Mononuclear cell (primary cell): ENCODE measurements around the gene SYK. TPM values are rescaled to one million over a fixed set of nuclear protein-coding genes. Genes with fewer than 3 reads are reported as not detected.

Source experiments
- H3K27me3 ChIP-seq: 2 replicates; pipeline ENCODE4 v1.6.0; 2011; ENCODE audit warnings: low read length, control low read depth; ENCODE audit not compliant: insufficient read depth
- H3K4me1 ChIP-seq: 2 replicates; pipeline ENCODE4 v1.5.1; 2011; ENCODE audit warnings: mild to moderate bottlenecking, low read length, control low read depth; ENCODE audit not compliant: insufficient read depth
- H3K4me3 ChIP-seq: 2 replicates; pipeline ENCODE4 v1.5.1; 2011; ENCODE audit warnings: mild to moderate bottlenecking, low read length, moderate library complexity
- H3K9me3 ChIP-seq: 2 replicates; pipeline ENCODE4 v1.5.1; 2011; ENCODE audit warnings: low read depth, mild to moderate bottlenecking, control low read depth, low read length
- total RNA-seq: library from RNA; depleted of rRNA; stranded (reverse); fragments of >200 nt; gene quantifications from one replicate; pipeline ENCODE4 v1.2.3, GENCODE V29; 2012

Gene SYK
- total RNA-seq, 1 donor, result 38.9 TPM

GRCh38 chr9:90826326-90827020, 24.9 kb downstream of the SYK start:
- H3K9me3 ChIP-seq, result no peaks in the 10 kb centered on the region
- no peak overlapping the region for H3K4me3 ChIP-seq
- peaks cover 47% of the 10 kb centered on the region for H3K4me1 ChIP-seq
- H3K27me3 ChIP-seq, result no peaks in the 10 kb centered on the region

- H3K4me1 ChIP-seq, result peaks cover 44% of the 10 kb centered on the region
- peak overlapping the region; percentile 37 for H3K4me3 ChIP-seq
These were observed 25.7 kb downstream of the SYK start for GRCh38 chr9:90827181-90827871.

GRCh38 chr9:90830051-90830450, 28.4 kb downstream of the SYK start:
- H3K4me1 ChIP-seq, result peaks cover 53% of the 10 kb centered on the region
- no peak overlapping the region for H3K4me3 ChIP-seq
- no peaks in the 10 kb centered on the region for H3K9me3 ChIP-seq

More at GRCh38 chr9:90827181-90827871, 25.7 kb downstream of the SYK start:
- H3K9me3 ChIP-seq, result no peaks in the 10 kb centered on the region
- no peaks in the 10 kb centered on the region for H3K27me3 ChIP-seq

GRCh38 chr9:90830977-90831376, 29.4 kb downstream of the SYK start:
- Histone ChIP-seq H3K4me3 (no peak overlapping the region), H3K9me3 (no peaks in the 10 kb centered on the region), H3K27me3 (no peaks in the 10 kb centered on the region), H3K4me1 (peaks cover 55% of the 10 kb centered on the region)

More at GRCh38 chr9:90830051-90830450, 28.4 kb downstream of the SYK start:
- no peaks in the 10 kb centered on the region for H3K27me3 ChIP-seq

- no peak overlapping the region for H3K4me3 ChIP-seq
- peaks cover 45% of the 10 kb centered on the region for H3K4me1 ChIP-seq
- H3K27me3 ChIP-seq, result no peaks in the 10 kb centered on the region
- H3K9me3 ChIP-seq, result no peaks in the 10 kb centered on the region
These were observed 30.6 kb downstream of the SYK start for GRCh38 chr9:90832261-90832660.

GRCh38 chr9:90834828-90835595, 33.4 kb downstream of the SYK start:
- no peaks in the 10 kb centered on the region for H3K9me3 ChIP-seq
- peaks cover 55% of the 10 kb centered on the region for H3K4me1 ChIP-seq
- no peak overlapping the region for H3K4me3 ChIP-seq
- no peaks in the 10 kb centered on the region for H3K27me3 ChIP-seq

- Histone ChIP-seq H3K4me1 (peaks cover 55% of the 10 kb centered on the region), H3K27me3 (no peaks in the 10 kb centered on the region), H3K4me3 (no peak overlapping the region), H3K9me3 (no peaks in the 10 kb centered on the region)
These were observed 34.9 kb downstream of the SYK start for GRCh38 chr9:90836411-90837080.

- Histone ChIP-seq H3K9me3 (no peaks in the 10 kb centered on the region), H3K4me3 (no peak overlapping the region), H3K27me3 (no peaks in the 10 kb centered on the region), H3K4me1 (peaks cover 62% of the 10 kb centered on the region)
These were observed 36.5 kb downstream of the SYK start for GRCh38 chr9:90838098-90838497.

- H3K4me3 ChIP-seq, result no peak overlapping the region
- H3K27me3 ChIP-seq, result no peaks in the 10 kb centered on the region
- H3K4me1 ChIP-seq, result peaks cover 63% of the 10 kb centered on the region
- no peaks in the 10 kb centered on the region for H3K9me3 ChIP-seq
These were observed 37.0 kb downstream of the SYK start for GRCh38 chr9:90838581-90839154.

GRCh38 chr9:90839183-90839728, 37.6 kb downstream of the SYK start:
- Histone ChIP-seq H3K4me3 (no peak overlapping the region), H3K27me3 (no peaks in the 10 kb centered on the region), H3K4me1 (peaks cover 63% of the 10 kb centered on the region), H3K9me3 (no peaks in the 10 kb centered on the region)

- no peaks in the 10 kb centered on the region for H3K9me3 ChIP-seq
- no peaks in the 10 kb centered on the region for H3K27me3 ChIP-seq
- no peak overlapping the region for H3K4me3 ChIP-seq
- peaks cover 53% of the 10 kb centered on the region for H3K4me1 ChIP-seq
These were observed 39.1 kb downstream of the SYK start for GRCh38 chr9:90840696-90841095.

GRCh38 chr9:90841213-90841612, 39.6 kb downstream of the SYK start:
- Histone ChIP-seq H3K4me1 (peaks cover 50% of the 10 kb centered on the region), H3K9me3 (no peaks in the 10 kb centered on the region), H3K4me3 (no peak overlapping the region), H3K27me3 (no peaks in the 10 kb centered on the region)

GRCh38 chr9:90841615-90842014, 40.0 kb downstream of the SYK start:
- Histone ChIP-seq H3K4me3 (no peak overlapping the region), H3K4me1 (peaks cover 50% of the 10 kb centered on the region), H3K9me3 (no peaks in the 10 kb centered on the region), H3K27me3 (no peaks in the 10 kb centered on the region)

- H3K4me3 ChIP-seq, result no peak overlapping the region
- no peaks in the 10 kb centered on the region for H3K9me3 ChIP-seq
- no peaks in the 10 kb centered on the region for H3K27me3 ChIP-seq
- H3K4me1 ChIP-seq, result peaks cover 47% of the 10 kb centered on the region
These were observed 40.7 kb downstream of the SYK start for GRCh38 chr9:90842176-90842777.
